ENCODE results near the gene TRIM42.

DNA sequence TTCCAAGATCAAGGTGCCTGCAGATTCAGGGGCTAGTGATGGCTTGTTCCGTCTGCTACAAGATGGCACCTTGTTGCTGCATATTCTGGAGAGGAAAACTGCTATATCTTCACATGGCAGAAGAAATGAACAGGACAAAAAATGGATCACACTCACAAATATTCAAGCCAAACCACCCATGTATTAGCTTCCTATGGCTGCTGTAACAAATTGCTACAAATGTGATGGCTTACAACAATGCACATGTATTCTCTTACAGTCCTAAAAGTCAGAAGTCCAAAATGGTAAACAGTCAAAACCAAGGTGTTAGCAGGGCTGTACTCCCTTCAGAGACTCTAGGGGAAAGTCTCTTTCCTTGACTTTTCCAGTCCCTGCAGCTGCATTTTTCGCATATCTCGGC, 55.8 kb downstream of the TRIM42 start:
- no peak for TF ChIP-seq POLR2A (IDR thresholded peaks at IDR 0.05)
- TF ChIP-seq, protein P1, sequence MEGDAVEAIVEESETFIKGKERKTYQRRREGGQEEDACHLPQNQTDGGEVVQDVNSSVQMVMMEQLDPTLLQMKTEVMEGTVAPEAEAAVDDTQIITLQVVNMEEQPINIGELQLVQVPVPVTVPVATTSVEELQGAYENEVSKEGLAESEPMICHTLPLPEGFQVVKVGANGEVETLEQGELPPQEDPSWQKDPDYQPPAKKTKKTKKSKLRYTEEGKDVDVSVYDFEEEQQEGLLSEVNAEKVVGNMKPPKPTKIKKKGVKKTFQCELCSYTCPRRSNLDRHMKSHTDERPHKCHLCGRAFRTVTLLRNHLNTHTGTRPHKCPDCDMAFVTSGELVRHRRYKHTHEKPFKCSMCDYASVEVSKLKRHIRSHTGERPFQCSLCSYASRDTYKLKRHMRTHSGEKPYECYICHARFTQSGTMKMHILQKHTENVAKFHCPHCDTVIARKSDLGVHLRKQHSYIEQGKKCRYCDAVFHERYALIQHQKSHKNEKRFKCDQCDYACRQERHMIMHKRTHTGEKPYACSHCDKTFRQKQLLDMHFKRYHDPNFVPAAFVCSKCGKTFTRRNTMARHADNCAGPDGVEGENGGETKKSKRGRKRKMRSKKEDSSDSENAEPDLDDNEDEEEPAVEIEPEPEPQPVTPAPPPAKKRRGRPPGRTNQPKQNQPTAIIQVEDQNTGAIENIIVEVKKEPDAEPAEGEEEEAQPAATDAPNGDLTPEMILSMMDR (IDR thresholded peaks at IDR 0.05) = no peak
